CD8-positive, alpha-beta memory T cell (primary cell): ENCODE measurements around the gene OR8A1. TPM values are rescaled to one million over a fixed set of nuclear protein-coding genes. Genes with fewer than 3 reads are reported as not detected.
A peak's percentile ranks its signal among the peaks of the same experiment; 100 is the strongest.

Experiments used
- CTCF ChIA-PET: fragments of 350-600 bp; sonication (Branson Sonifier 250); formaldehyde crosslinking; loops from one replicate; lab custom pipeline; 2021; ENCODE audit warnings: antibody characterized with exemption; lab: Charles Lee
- POLR2A ChIA-PET: fragments of 350-600 bp; sonication (Branson Sonifier 250); formaldehyde crosslinking; loops from one replicate; lab custom pipeline; 2021; ENCODE audit warnings: antibody characterized with exemption; lab: Charles Lee
- DNase-seq, 5 donors: peaks; one replicate each; pipeline versions ENCODE4 v3.0.0 to v3.0.0-alpha.2; 2020 to 2022; ENCODE audit warnings: mixed read lengths in 1 of 5
- H3K27ac ChIP-seq: one replicate; pipeline ENCODE4 v1.7.0; 2013; ENCODE audit warnings: low read depth, mild to moderate bottlenecking, low read length, moderate library complexity
- H3K27me3 ChIP-seq: 2 replicates; pipeline ENCODE4 v1.7.0; 2013; ENCODE audit warnings: low read length, mild to moderate bottlenecking; ENCODE audit not compliant: insufficient read depth, poor library complexity, severe bottlenecking
- H3K36me3 ChIP-seq: 2 replicates; pipeline ENCODE4 v1.7.0; 2013; ENCODE audit warnings: mild to moderate bottlenecking, low read length, moderate library complexity; ENCODE audit not compliant: insufficient read depth
- H3K4me1 ChIP-seq: 2 replicates; pipeline ENCODE4 v1.7.0; 2013; ENCODE audit warnings: mild to moderate bottlenecking, low read length, moderate library complexity; ENCODE audit not compliant: insufficient read depth
- H3K4me3 ChIP-seq: 2 replicates; pipeline ENCODE4 v1.7.0; 2013; ENCODE audit warnings: mild to moderate bottlenecking, low read length
- H3K9me3 ChIP-seq: 2 replicates; pipeline ENCODE4 v1.7.0; 2013; ENCODE audit warnings: mild to moderate bottlenecking, low read length
- H3K27ac Mint-ChIP-seq, 8 donors: one replicate each; pipeline ENCODE4 v1.8.0; 2020 to 2021; ENCODE audit warnings: mixed read lengths in 8 of 8, mild to moderate bottlenecking in 6 of 8, inconsistent platforms in 3 of 8, moderate library complexity in 3 of 8
- H3K27me3 Mint-ChIP-seq, 2 donors: one replicate each; pipeline ENCODE4 v1.8.0; 2020 to 2021; ENCODE audit warnings: mixed read lengths in 2 of 2, mild to moderate bottlenecking in 1 of 2, moderate library complexity in 1 of 2
- H3K36me3 Mint-ChIP-seq, 3 donors: one replicate each; pipeline ENCODE4 v1.8.0; 2020 to 2021; ENCODE audit warnings: mixed read lengths in 3 of 3, inconsistent platforms in 1 of 3, mild to moderate bottlenecking in 1 of 3
- H3K4me1 Mint-ChIP-seq, 3 donors: one replicate each; pipeline ENCODE4 v1.8.0; 2020 to 2021; ENCODE audit warnings: mixed read lengths in 3 of 3, inconsistent platforms in 1 of 3, mild to moderate bottlenecking in 1 of 3
- H3K4me3 Mint-ChIP-seq, 7 donors: one replicate each; pipeline ENCODE4 v1.8.0; 2020 to 2021; ENCODE audit warnings: mixed read lengths in 7 of 7, mild to moderate bottlenecking in 6 of 7, moderate library complexity in 4 of 7, inconsistent platforms in 2 of 7
- H3K9me3 Mint-ChIP-seq, 5 donors: one replicate each; pipeline ENCODE4 v1.8.0; 2020 to 2022; ENCODE audit warnings: mixed read lengths in 5 of 5, mild to moderate bottlenecking in 3 of 5, moderate library complexity in 2 of 5, inconsistent platforms in 1 of 5
- polyA plus RNA-seq: library from polyadenylated mRNA; unstranded; fragments of 300-500 nt; fragmentation: Illumina TruSeq; gene quantifications from one replicate; pipeline ENCODE4 v1.2.3, GENCODE V29; 2021
- total RNA-seq, 2 experiments: library from RNA; stranded (reverse); gene quantifications; one replicate each; pipeline ENCODE4 v1.2.3, GENCODE V29; 2021

OR8A1 gene
- total and polyA plus RNA-seq, 3 experiments from 2014 or later = not detected

GRCh38 chr11:124543145-124543544, 26.7 kb upstream of the OR8A1 start:
- H3K27ac ChIP-seq = no peak overlapping the region
- no peaks in the 10 kb centered on the region for H3K36me3 Mint-ChIP-seq
- H3K27me3 Mint-ChIP-seq = peaks cover 0 to 21% of the 10 kb centered on the region in 2 donors
- H3K9me3 ChIP-seq = no peaks in the 10 kb centered on the region
- POLR2A ChIA-PET = no interaction called here
- H3K9me3 Mint-ChIP-seq = no peaks in the 10 kb centered on the region
- no peaks in the 10 kb centered on the region for H3K4me1 ChIP-seq
- no peaks in the 10 kb centered on the region for H3K27me3 ChIP-seq
- no peak overlapping the region for H3K27ac Mint-ChIP-seq
- no peak for DNase-seq
- no peak overlapping the region for H3K4me3 Mint-ChIP-seq
- no peaks in the 10 kb centered on the region for H3K36me3 ChIP-seq
- CTCF ChIA-PET = no interaction called here
- no peaks in the 10 kb centered on the region for H3K4me1 Mint-ChIP-seq
- H3K4me3 ChIP-seq = no peak overlapping the region

GRCh38 chr11:124543554-124543953, 26.2 kb upstream of the OR8A1 start, which contains the start of gene OR8B12:
OR8B12 (minus strand) TSS chr11:124543654; CDS start chr11:124543654, 0 bp downstream.
- no peaks in the 10 kb centered on the region for H3K4me1 Mint-ChIP-seq
- no peak within 1 kb of the TSS for H3K4me3 Mint-ChIP-seq
- ChIA-PET CTCF (no interaction called here), POLR2A (no interaction called here)
- H3K9me3 Mint-ChIP-seq = no peaks in the 10 kb centered on the region
- no peak within 1 kb of the TSS for H3K4me3 ChIP-seq
- no peaks in the 10 kb centered on the region for H3K36me3 Mint-ChIP-seq
- DNase-seq = no peak
- H3K27ac ChIP-seq = no peak within 1 kb of the TSS
- H3K9me3 ChIP-seq = no peaks in the 10 kb centered on the region
- H3K36me3 ChIP-seq = no peaks in the 10 kb centered on the region
- H3K4me1 ChIP-seq = no peaks in the 10 kb centered on the region
- peaks cover 0 to 21% of the 10 kb centered on the region in 2 donors for H3K27me3 Mint-ChIP-seq
- no peaks in the 10 kb centered on the region for H3K27me3 ChIP-seq
- H3K27ac Mint-ChIP-seq = no peak within 1 kb of the TSS

GRCh38 chr11:124551189-124551588, 18.6 kb upstream of the OR8A1 start:
- Mint-ChIP-seq H3K4me3 (no peak overlapping the region), H3K4me1 (no peaks in the 10 kb centered on the region), H3K27ac (no peak overlapping the region), H3K9me3 (peaks cover 0 to 3% (median 2%) of the 10 kb centered on the region in 5 donors), H3K36me3 (no peaks in the 10 kb centered on the region), H3K27me3 (peaks cover 3 to 5% of the 10 kb centered on the region in 2 donors)
- H3K4me1 ChIP-seq = no peaks in the 10 kb centered on the region
- no peak for DNase-seq
- ChIA-PET POLR2A (no interaction called here), CTCF (no interaction called here)
- H3K9me3 ChIP-seq = no peaks in the 10 kb centered on the region
- no peaks in the 10 kb centered on the region for H3K36me3 ChIP-seq
- H3K27ac ChIP-seq = no peak overlapping the region
- no peak overlapping the region for H3K4me3 ChIP-seq
- H3K27me3 ChIP-seq = no peaks in the 10 kb centered on the region

GRCh38 chr11:124551987-124552386, 17.8 kb upstream of the OR8A1 start:
- Mint-ChIP-seq H3K4me3 (no peak overlapping the region), H3K27me3 (peaks cover 3 to 5% of the 10 kb centered on the region in 2 donors), H3K36me3 (no peaks in the 10 kb centered on the region), H3K4me1 (no peaks in the 10 kb centered on the region), H3K27ac (no peak overlapping the region), H3K9me3 (peaks cover 0 to 3% (median 2%) of the 10 kb centered on the region in 5 donors)
- Histone ChIP-seq H3K36me3 (no peaks in the 10 kb centered on the region), H3K27me3 (no peaks in the 10 kb centered on the region), H3K27ac (no peak overlapping the region), H3K4me3 (no peak overlapping the region), H3K4me1 (no peaks in the 10 kb centered on the region), H3K9me3 (no peaks in the 10 kb centered on the region)
- no peak for DNase-seq
- CTCF ChIA-PET = no interaction called here
- POLR2A ChIA-PET = no interaction called here

GRCh38 chr11:124556828-124557227, 13.0 kb upstream of the OR8A1 start:
- Mint-ChIP-seq H3K4me1 (no peaks in the 10 kb centered on the region), H3K27ac (no peak overlapping the region), H3K4me3 (no peak overlapping the region), H3K9me3 (peaks cover 0 to 3% (median 2%) of the 10 kb centered on the region in 5 donors), H3K27me3 (peaks cover 3 to 10% of the 10 kb centered on the region in 2 donors), H3K36me3 (no peaks in the 10 kb centered on the region)
- Histone ChIP-seq H3K9me3 (no peaks in the 10 kb centered on the region), H3K27me3 (no peaks in the 10 kb centered on the region), H3K4me1 (no peaks in the 10 kb centered on the region), H3K36me3 (no peaks in the 10 kb centered on the region), H3K27ac (no peak overlapping the region), H3K4me3 (no peak overlapping the region)
- ChIA-PET POLR2A (no interaction called here), CTCF (no interaction called here)
- DNase-seq = no peak

GRCh38 chr11:124570160-124570559, 363 bp downstream of the OR8A1 start:
- no peaks in the 10 kb centered on the region for H3K9me3 Mint-ChIP-seq
- H3K4me1 ChIP-seq = no peaks in the 10 kb centered on the region
- no peaks in the 10 kb centered on the region for H3K36me3 ChIP-seq
- DNase-seq = no peak
- no peaks in the 10 kb centered on the region for H3K4me1 Mint-ChIP-seq
- no peak overlapping the region for H3K4me3 Mint-ChIP-seq
- peaks cover 5 to 31% of the 10 kb centered on the region in 2 donors for H3K27me3 Mint-ChIP-seq
- no peak overlapping the region for H3K27ac Mint-ChIP-seq
- H3K9me3 ChIP-seq = no peaks in the 10 kb centered on the region
- H3K27me3 ChIP-seq = no peaks in the 10 kb centered on the region
- CTCF ChIA-PET = no interaction called here
- POLR2A ChIA-PET = no interaction called here
- H3K27ac ChIP-seq = no peak overlapping the region
- H3K36me3 Mint-ChIP-seq = no peaks in the 10 kb centered on the region
- H3K4me3 ChIP-seq = no peak overlapping the region

GRCh38 chr11:124577716-124578427, 8.1 kb downstream of the OR8A1 start:
- Mint-ChIP-seq H3K36me3 (no peaks in the 10 kb centered on the region), H3K27me3 (peaks cover 3 to 14% of the 10 kb centered on the region in 2 donors), H3K27ac (peak overlapping the region in 1 of 8 donors; percentile 41), H3K4me1 (no peaks in the 10 kb centered on the region), H3K4me3 (no peak overlapping the region), H3K9me3 (no peaks in the 10 kb centered on the region)
- H3K4me3 ChIP-seq = no peak overlapping the region
- POLR2A ChIA-PET = no interaction called here
- no peaks in the 10 kb centered on the region for H3K36me3 ChIP-seq
- H3K9me3 ChIP-seq = no peaks in the 10 kb centered on the region
- DNase-seq = no peak
- CTCF ChIA-PET = no interaction called here
- no peaks in the 10 kb centered on the region for H3K4me1 ChIP-seq
- H3K27me3 ChIP-seq = no peaks in the 10 kb centered on the region
- no peak overlapping the region for H3K27ac ChIP-seq

DNA sequence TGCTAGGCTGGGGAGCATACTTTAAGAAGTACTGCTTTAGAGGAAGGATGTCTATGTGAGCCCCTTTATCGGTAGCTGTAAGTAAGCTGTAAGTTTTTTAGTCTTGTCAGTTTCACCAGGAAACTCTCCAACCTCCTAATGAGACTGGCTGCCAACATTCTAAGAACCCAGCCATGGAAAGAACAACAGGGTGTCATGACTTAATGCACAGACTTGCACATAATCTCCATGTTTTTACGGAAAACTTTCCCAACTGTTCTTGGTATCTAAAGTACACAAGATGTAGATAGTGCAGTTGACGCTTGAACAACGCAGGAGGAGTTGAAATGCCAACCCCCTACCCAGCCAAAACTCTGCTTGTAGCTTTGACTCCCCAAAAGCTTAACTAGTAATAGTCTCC, 9.0 kb downstream of the OR8A1 start:
- no peak overlapping the region for H3K4me3 ChIP-seq
- peaks cover 3 to 14% of the 10 kb centered on the region in 2 donors for H3K27me3 Mint-ChIP-seq
- no peak for DNase-seq
- ChIA-PET CTCF (no interaction called here), POLR2A (no interaction called here)
- H3K4me1 Mint-ChIP-seq = no peaks in the 10 kb centered on the region
- H3K36me3 ChIP-seq = no peaks in the 10 kb centered on the region
- no peak overlapping the region for H3K4me3 Mint-ChIP-seq
- H3K9me3 ChIP-seq = no peaks in the 10 kb centered on the region
- H3K27me3 ChIP-seq = no peaks in the 10 kb centered on the region
- no peak overlapping the region for H3K27ac Mint-ChIP-seq
- H3K36me3 Mint-ChIP-seq = no peaks in the 10 kb centered on the region
- no peaks in the 10 kb centered on the region for H3K9me3 Mint-ChIP-seq
- no peaks in the 10 kb centered on the region for H3K4me1 ChIP-seq
- H3K27ac ChIP-seq = no peak overlapping the region
